ENCODE data around the gene FBXO4. TPM values are rescaled to one million over a fixed set of nuclear protein-coding genes. Genes with fewer than 3 reads are reported as not detected.

The FBXO4 gene
- total and polyA plus RNA-seq, 2 of the 8 experiments (the other 6 are each of a cell fraction or from before 2014, with no cell fraction given): 0.60 to 0.88 TPM

GRCh38 chr5:41883243-41883642 lies 41.8 kb upstream of the FBXO4 start:
- Histone ChIP-seq H4K8ac (ENCODE audit: extremely low read depth, insufficient read depth, low read length) (no peak overlapping the region), H2BK15ac (ENCODE audit: low read length) (no peak overlapping the region), H2AK5ac (ENCODE audit: low read depth, low read length) (no peak overlapping the region), H2BK20ac (ENCODE audit: low read length) (no peak overlapping the region), H4K5ac (ENCODE audit: insufficient read length, low read depth, low read length) (no peak overlapping the region), H3K27ac (ENCODE audit: low read depth, low read length) (no peak overlapping the region), H3K23me2 (ENCODE audit: low read depth, low read length) (no peaks in the 10 kb centered on the region), H3K9me3 (ENCODE audit: insufficient read depth in 2 of 2, low read depth in 1 of 2, low read length in 1 of 2) (0 out of 4 replicates have a peak, but pooled peaks cover 2 to 7% of the 10 kb centered on the region in 2 experiments), H3K18ac (ENCODE audit: extremely low read depth, low read length) (no peak overlapping the region), H4K91ac (replicated peaks; ENCODE audit: insufficient read length, low read length) (no peak overlapping the region), H2BK5ac (ENCODE audit: low read depth, low read length) (no peak overlapping the region), H3K4me1 (replicated peaks in 1 of 4; ENCODE audit: control insufficient read depth in 3 of 4, insufficient read depth in 4 of 4, low read length in 3 of 4) (no peaks in the 10 kb centered on the region), H4K20me1 (replicated peaks in 1 of 2; ENCODE audit: control insufficient read depth in 1 of 2, insufficient read depth in 2 of 2, low read length in 2 of 2) (no peaks in the 10 kb centered on the region), H3K9ac (replicated peaks in 1 of 4; ENCODE audit: extremely low read depth in 1 of 4, low read depth in 3 of 4, low read length in 3 of 4) (no peak overlapping the region), H3K4me2 (ENCODE audit: insufficient read depth in 1 of 2, low read depth in 2 of 2, low read length in 2 of 2) (no peak overlapping the region), H3K36me3 (ENCODE audit: control insufficient read depth in 2 of 4, insufficient read depth in 4 of 4, low read length in 3 of 4) (no peaks in the 10 kb centered on the region), H2AFZ (ENCODE audit: low read length) (no peak overlapping the region), H3K27me3 (replicated peaks in 1 of 4; ENCODE audit: control insufficient read depth in 3 of 4, extremely low read depth in 1 of 4, insufficient read depth in 3 of 4, low read length in 3 of 4) (no peaks in the 10 kb centered on the region), H2BK12ac (ENCODE audit: low read depth, low read length) (no peak overlapping the region), H2BK120ac (replicated peaks; ENCODE audit: low read depth, low read length) (no peak overlapping the region), H3K79me2 (ENCODE audit: control insufficient read depth in 1 of 2, insufficient read depth in 2 of 2, low read length in 2 of 2) (no peaks in the 10 kb centered on the region), H3K56ac (replicated peaks; ENCODE audit: insufficient read length, low read depth, low read length) (no peak overlapping the region), H3K4ac (replicated peaks; ENCODE audit: insufficient read length, low read depth, low read length) (no peak overlapping the region), H3K23ac (ENCODE audit: insufficient read length) (no peak overlapping the region), H3K4me3 (ENCODE audit: extremely low read depth in 1 of 4, insufficient read depth in 2 of 4, low read depth in 3 of 4, low read length in 4 of 4) (no peak overlapping the region), H3K14ac (ENCODE audit: insufficient read length) (no peak overlapping the region), H3K79me1 (ENCODE audit: low read depth, low read length) (no peaks in the 10 kb centered on the region)
- 86% methylated on average over 3 of the region's 3 CpGs; no CpG with 5 or more reads in 1 of the 2 experiments for WGBS, 2 experiments (ENCODE audit: extremely low coverage in 1 of 2, insufficient coverage in 1 of 2, insufficient read length in 1 of 2, insufficient replicate concordance in 2 of 2, low coverage in 1 of 2, low lambda C conversion rate in 2 of 2, missing lambda C conversion rate in 1 of 2)
- ChIA-PET CTCF (ENCODE audit: partially characterized antibody) (interaction anchor here (1.4 kb wide), 1 partner anchor 862 kb away, joined by 3 read pairs; no protein-coding TSS in a partner anchor), POLR2A (ENCODE audit: partially characterized antibody) (no interaction called here)
- FAIRE-seq (no peak), DNase-seq (ENCODE audit: low read depth in 1 of 2, low spot score in 2 of 2) (no peak)
- TF ChIP-seq JUND (IDR thresholded peaks at IDR 0.05; ENCODE audit: low read length): no peak
- TF ChIP-seq SIN3A (conservative IDR thresholded peaks at IDR 0.05 in 1 of 2, IDR thresholded peaks at IDR 0.05 in 1 of 2; ENCODE audit: low read depth in 1 of 2, low read length in 2 of 2): no peak
- TF ChIP-seq SP2 (IDR thresholded peaks at IDR 0.05; ENCODE audit: low read length): no peak
- no peak for TF ChIP-seq SP1 (IDR thresholded peaks at IDR 0.05; ENCODE audit: low read depth, low read length)
- no peak for TF ChIP-seq HDAC6 (IDR thresholded peaks at IDR 0.05; ENCODE audit: low read depth, low read length)

Measured in H1 (cell line).